Hematopoietic multipotent progenitor cell treated with erythropoietin and hydrocortisone succinate and interleukin-3 and kit ligand, for 6 days (in vitro differentiated cells): ENCODE results near the gene KBTBD2.
"Not testable (repeated sequence)": the region's sequence is repeated elsewhere in the genome, so short reads cannot be mapped to it uniquely, and the experiment has no call there.

ENCODE experiments used
- DNase-seq: peaks from one replicate; pipeline ENCODE4 v3.0.0-alpha.2; 2015

KBTBD2 gene

DNA sequence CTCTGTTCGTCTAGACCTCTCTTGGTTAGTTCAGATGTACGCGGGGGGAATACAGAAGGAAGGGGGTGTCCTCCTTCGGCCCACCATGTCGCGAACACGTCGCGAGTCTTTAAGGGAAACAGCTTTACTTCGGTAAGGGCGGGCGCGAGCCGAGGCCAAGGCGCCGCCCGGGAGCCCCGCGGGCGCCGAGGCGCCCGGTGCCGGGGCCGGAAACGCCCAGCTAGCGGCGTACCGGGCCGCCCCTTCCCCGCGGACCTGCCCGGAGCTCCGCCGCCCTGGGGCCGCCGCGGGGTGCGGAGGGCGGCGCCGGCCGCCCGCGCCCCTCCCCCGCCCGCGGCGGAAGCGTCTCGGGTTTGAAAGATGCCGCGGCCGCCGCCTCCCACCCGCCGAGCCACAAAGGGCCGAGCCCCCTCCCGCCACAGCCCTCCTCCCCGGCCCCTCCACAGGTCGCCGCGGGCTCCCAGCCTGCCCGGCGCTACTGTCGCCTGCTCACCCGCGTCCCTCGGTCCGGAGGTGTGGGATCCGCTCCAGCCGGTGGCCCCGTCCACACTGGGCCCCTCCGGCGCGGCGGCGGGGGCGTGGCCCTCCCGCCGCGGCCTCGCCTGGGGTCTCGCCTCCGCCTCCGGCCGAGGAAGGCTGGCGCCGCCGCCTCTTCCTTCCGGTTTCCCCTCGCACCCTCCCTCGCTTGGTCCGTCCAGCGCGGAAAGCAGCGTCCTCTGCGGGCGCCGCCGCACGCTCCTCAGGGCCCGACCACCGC lies at the start of gene KBTBD2:
KBTBD2 (minus strand) TSS at position 718 of the 757 bp plus-strand sequence. CDS start 12,156 bp downstream, outside the sequence.
- DNase-seq: peak; percentile 91

DNA sequence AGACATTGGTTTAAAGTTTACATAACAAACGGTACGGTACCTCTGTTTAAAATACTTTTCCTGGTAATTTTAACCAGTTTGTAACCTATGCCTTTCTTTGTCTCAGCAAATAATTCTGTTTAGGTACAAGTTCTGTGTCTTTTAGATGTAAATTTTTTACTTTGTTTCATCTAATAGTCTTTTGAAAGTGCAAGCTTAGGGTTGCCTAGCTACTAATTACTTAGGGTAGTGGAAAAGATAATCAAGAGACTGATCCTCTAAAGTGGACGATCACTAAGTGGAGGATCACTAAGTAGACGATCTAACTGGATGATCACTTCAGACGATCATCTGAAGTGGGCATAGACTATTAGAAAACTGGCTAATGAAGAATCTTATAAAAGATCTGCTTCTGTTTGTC lies 49.6 kb upstream of the KBTBD2 start:
- DNase-seq: peak; percentile 15

DNA sequence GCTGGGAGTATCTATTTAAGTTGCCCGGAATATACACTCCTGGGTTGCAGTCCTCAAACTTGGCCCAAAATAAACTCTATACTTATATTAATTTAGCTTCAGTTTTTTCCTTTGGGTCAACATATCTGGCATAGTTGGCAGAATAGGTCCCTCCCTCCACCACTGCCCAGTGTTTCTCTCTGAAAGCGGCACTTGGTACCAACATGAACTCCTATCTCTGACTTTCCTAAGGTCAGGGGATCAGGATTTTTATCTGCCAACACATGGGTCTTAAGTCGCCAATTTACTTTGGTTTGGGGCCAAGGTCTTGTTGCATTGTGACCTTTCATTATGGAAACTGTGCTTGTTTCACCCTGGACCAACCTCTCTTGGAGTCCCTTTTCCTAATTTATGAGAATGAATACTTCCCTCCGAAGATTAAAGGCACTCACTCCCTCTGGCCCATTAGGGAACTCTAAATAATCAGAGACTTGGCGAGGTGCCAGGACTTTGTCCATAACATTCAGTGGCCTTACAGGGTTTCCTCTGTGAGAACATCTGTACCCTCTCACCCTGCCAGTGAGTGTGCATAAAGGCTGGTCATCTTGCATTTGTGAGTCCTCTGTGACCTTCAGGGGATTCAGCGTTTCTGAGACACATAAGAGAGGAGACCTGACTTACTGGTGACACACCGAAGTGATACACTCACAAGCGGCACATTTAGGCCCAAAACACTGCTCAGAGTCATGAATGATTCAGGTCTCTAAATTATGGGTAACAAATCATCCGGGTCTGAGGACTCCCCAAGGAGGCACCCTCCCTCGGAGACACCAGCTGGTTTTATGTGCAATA lies 46.0 kb upstream of the KBTBD2 start:
- peak; percentile 68 for DNase-seq

DNA sequence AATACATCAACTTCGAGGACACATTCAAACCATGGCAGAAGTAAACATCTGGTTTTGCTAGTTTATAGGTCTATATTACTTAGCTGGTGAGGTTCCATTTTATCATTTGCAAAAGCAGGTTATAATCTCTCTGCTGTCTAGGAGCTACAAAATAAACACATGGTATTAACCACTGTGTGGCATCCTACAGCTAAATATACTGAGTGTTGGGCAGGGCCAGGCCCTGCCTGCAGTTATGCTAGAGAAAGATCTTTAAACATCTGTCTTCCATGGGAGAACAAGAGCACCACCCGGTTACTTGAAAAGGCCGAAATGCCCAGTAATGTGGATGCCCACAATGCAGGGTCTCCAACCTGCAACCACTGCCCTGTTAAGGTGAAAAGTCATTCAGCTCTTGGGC lies 45.1 kb upstream of the KBTBD2 start:
- DNase-seq: peak; percentile 19

DNA sequence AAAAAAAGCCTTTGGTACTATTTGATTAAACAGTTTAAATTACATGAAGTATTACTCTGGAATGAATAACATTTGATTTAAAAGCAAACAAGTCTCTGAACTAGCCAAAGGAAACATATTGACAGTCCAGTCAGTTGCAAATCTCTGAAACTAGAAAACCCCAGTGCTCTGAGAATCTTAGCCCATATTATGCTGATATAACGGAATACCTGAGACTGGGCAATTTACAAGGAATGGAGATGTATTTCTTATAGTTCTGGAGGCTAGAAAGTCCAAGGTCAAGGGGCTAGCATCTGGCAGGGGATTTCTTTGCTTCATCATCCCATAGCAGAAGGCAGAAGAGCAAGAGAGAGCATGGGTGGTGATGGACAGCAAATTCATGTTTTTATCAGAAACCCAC lies 44.0 kb upstream of the KBTBD2 start:
- DNase-seq: no peak

DNA sequence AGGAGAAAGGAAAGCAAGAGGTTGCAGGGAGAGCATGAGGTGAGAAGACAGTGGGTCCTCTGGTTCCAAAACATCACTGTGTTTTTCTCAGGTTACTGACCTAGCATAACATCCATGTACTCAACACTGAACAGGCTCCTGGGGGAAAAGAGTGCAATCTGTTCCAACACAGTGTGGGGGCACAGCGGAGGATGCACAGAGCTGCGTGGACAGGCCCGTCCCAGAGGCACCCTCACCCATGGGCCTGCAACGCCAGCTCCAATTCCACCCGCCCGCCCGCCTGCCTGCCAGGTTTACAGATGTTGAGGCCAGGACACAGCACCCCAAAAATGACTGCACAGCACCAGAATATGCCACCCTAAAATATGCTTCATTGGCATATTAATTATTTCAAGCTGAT lies 38.8 kb upstream of the KBTBD2 start:
- DNase-seq: no peak

DNA sequence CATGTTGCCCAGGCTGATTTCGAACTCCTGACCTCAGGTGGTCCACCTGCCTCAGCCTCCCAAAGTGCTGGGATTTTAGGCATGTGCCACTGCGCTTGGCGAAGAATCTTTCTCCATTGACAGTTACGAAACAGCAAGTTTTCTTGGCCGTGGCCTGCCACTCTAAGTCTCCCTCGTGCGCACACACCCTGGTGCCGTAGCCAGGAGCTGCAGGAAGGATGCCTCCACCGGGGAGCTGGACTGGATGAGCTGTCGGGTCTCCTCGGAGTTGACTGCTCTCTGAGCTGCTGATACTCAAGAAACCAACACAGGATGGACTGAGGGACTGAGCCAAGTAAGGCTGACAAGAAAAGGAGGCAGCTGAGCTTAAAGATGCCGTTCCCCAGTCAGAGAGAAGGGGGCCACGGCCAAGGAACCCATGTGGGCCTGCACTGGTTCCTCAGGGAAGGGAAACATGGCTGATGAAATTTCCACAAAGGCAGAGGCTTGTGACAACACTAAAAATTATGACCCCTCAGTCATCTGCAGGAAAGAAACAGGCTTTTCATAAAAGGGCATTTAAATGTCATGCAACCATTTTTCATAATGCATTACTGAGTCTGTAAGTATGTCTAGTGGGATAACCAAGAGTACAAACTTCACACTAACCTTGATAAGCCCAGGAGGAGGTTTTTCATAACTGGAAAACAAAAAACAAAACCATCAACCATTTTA lies 38.0 kb upstream of the KBTBD2 start:
- no peak for DNase-seq

DNA sequence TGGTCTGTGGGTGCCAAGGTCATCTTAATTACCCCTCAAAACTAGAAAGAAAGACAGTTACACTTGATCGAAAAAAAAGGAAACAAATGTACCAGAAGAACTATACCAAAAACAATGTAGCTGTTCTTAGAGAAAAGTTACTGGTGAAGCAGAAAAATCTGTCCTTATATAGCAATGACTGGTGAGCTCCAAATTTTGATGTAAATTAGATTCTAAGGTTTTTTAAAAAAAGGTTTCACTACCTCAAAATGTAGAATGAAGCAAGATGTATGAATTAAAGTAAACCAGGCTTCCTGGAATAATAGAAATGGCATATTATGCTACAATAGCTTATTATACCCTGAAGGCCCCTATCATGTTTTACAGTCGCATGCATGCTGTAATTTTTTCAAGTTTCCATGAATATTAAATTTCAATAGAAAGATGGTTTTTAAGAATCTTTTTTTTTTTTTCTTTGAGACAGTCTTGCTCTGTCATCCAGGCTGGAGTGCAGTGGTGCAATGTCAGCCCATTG lies 37.3 kb upstream of the KBTBD2 start:
- DNase-seq: no peak

DNA sequence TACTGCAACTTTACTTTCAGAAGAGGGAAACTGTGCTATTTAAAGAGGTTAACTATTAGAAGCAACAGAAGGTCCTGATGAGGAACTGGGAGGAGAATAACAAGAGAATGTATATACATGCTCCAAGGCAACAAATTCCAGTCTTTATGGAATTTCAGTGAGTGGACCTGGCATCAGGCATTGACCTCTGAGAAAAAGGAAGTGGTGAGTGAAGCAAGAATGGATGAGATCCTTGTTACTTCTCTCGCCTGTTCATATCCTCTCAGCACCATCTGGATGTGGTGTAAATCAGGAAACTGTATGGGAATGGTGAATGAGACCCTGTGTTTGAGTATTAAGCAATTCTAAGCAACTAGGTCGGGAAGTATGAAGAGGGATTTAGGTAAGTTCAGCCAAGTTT lies 30.3 kb upstream of the KBTBD2 start:
- DNase-seq: no peak

DNA sequence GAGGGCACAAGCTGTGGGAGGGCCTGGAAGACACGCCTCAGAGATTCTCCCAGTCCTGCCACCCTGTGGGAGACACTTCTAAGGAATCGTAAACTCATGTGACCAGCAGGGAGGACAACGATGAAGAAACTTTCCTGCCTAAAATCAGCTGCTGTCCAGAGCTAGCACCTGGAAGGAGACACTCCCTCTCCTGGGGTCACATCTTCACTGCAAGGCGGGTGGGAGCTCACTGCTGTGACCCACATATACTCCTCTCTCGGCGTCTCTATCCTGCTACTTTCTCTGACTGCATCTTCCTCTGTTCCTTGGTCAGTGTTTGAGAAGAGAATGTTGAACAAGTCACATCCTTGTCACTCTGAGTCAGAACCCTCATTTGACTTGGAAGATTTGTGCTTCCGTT lies 25.4 kb upstream of the KBTBD2 start:
- not testable (repeated sequence) for DNase-seq

DNA sequence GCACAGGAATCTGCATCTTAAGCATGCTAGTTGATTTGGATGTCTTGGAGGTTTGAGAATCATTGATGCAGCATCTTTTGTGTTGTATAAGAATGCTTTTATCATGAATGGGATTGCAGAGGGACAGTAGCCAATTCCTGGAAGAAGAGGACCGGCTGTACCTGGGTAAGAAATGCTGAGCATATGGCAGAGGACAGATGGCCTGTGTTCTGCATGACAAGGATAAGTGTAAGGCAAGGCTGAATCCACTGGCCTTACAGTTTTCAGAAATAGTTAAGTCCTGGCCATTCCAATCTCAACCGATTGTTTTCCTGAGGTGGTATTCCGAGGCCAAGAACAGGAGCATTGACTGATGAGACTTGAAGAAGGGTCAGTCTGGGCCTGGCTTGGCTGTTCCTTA lies 24.4 kb upstream of the KBTBD2 start:
- no peak for DNase-seq

DNA sequence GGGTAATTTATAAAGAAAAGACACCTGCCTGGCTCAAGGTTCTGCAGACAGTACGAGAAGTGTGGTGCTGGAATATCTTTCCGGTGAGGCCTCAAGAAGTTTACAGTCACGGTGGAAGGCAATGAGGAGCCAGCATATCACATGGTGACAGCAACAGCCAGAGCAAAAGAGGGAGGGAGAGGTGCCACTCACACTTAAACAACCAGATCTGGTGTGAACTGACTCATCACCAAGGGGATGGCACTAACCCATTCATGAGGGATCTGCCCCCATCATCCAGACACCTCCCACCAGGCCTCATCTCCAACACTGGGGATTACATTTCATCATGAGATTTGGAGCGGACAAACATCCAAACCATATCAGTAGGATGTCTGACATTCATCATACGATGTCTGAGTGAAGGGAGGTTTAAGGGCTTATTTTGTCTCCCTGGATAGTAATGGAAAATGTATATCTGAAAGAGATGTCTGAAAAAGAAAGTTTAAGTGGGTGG lies 23.5 kb upstream of the KBTBD2 start:
- no peak for DNase-seq

DNA sequence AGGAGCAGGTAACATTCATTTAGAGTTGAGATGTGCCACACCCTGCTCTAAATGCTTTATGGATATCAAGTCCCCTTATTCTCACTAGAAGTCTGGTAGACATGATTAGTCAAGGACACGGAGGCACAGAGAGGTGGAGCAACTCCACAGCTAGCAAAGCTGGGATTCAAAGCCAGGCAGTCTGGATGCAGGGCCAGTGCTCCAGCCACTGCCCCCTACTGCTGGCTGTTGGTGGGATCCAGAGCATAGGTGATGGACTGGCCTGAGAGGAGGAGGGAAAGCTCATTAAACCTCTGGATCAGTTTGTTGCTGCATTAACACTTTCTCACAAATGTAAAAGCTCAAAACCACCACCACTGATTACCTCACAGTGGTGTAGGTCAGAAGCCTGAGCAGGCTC lies 22.6 kb upstream of the KBTBD2 start:
- DNase-seq: no peak

DNA sequence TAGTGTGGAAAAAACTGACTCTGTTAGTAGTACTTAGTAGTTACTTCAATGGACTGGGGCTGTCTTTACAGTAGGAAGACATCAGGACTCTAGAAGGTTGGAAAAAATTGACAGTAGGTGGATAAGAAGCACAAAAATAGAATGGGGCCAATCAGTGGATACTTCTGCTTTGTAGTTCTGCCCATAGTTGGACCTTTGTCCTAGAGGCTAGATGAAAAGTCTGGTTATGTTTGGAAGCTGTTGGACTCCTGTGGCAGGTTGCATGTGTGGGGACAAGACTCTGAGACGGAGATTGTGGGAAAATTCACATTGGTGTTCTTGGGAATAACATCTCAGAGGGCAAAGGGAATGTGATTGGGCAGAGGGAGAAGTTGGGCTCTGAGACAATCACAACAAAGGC lies 18.6 kb upstream of the KBTBD2 start:
- no peak for DNase-seq

DNA sequence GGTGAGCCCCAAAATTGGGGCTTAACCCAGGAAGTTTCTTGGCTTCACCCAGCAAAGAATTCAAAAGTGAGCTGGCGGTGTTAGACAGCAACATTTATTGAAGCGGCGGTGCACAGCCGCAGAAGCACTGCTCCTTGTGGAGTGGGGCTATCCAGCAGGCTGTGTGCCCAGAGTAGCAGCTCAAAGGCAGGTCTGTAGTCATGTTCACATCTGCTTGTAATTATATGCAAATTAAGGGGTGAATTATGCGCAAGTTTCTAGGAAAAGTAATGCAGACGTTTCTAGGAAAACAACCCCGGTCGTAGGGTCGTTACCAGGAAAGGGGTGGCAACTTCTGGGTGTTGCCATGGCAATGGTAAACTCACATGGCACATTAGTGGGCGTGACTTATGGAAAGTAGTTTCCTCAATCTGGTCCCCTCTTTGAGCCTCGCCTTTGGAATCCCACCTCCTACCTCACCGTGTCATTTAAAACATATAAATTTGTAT lies 13.7 kb upstream of the KBTBD2 start:
- DNase-seq: peak; percentile 98

DNA sequence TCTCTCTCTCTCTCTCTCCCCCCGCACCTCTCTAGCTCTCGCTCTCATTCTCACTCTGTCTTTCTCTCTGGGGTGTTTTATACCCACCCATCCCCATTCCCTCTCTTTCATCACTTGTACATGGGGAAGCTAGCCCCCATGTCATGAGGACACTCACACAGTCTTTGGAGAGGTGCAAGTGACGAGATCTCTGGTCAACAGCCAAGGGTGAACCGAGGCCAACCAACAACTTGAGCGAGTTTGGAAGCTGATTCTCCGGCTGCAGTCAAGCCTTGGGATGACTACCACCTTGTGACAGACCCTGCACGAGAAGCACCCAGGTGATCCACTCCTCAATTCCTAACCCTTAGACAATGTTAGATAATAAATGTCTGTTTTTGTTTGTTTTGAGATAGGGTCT lies 10.1 kb upstream of the KBTBD2 start:
- DNase-seq: no peak

DNA sequence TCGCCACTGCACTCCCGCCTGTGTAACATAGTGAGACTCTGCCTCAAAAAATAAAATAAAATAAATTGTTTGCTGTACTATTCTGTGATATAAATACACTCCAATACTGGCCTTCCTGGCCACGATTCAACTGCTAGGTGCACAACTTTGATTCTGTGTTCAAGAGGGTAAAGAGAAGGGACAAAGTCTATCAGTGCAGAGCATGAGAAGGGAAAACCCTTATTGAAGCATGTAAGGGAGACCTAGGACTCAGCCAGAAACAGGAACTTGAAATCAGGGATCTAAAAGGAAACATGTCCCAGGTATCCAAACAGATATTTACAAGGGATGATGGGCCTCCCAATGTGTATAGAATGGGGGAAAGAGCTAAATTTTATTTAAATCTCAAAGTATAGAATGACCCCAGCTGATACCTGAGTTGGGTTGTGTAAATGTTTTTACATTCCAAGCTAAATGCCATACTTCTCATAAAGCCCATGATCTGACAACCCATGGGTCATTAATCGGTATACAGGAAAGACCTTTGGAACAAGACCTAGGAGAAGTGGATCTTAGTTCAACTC lies 9.0 kb upstream of the KBTBD2 start:
- no peak for DNase-seq

DNA sequence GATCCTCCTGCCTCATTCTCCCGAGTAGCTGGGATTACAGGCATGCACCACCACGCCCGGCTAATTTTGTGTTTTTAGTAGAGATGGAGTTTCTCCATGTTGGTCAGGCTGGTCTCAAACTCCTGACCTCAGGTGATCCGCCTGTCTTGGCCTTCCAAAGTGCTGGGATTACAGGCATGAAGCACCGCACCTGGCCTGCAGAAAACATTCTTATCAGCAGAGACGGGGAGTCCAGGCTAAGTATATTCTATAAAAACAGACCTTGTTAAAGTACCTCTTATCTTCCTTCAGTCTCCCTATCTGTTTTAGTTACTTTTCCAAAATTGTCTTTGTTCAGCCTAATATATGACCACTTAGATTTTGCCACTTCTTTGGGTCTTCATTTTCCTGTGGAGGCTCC lies 5.8 kb upstream of the KBTBD2 start:
- DNase-seq: not testable (repeated sequence)

DNA sequence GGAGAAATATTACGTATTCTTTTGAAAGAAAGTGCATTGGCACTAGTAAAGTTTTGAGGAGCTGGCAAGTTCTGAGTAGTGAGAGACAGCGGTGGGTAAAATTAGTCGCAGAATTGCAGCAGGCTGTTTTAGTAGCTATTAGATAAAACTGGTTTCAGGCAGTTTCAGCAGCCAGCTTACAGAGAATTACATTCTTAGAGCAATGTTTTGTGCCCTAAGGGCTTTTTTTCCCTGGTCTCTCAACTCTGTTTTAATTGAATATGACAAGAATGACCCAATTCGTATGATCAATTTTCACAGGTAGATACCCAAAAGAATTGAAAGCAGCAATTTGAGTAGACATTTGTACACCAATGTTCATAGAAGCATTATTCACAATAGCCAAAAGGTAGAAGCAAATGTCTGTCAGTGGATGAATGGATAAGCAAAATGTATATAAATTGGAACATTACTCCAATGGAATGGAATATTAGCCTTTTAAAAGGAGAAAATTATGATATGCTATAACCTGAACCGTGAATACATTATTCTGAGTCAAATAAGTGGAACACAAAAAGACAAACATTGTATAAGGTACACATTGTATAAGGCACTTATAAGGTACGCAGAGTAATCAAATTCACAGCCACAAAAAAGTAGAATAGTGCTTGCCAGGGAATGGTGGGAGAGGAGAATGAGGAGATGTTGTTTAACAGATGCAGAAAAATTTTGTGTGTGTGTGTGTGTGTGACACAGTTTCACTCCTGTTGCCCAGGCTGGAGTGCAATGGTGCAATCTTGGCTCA lies 5.2 kb upstream of the KBTBD2 start:
- DNase-seq: no peak

DNA sequence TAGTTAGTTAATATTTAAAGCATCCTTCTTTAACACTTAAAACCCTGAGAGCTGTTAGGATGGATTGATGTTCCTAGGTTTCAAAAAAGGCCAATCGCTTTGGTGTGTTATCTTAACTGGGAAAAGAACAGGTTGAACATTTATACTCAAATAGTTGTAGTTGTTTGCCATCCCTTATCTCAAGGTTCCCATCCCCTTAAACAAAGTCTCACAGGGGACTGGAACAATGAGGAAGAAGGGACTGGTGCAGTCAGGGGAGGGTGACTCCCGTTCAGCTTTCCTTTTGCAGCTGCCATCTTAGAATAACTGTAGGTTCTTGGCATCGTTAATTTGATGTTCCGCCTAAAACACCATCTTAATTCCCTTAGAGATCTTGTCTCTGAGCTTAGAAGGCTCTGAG lies 2.6 kb upstream of the KBTBD2 start:
- no peak for DNase-seq

DNA sequence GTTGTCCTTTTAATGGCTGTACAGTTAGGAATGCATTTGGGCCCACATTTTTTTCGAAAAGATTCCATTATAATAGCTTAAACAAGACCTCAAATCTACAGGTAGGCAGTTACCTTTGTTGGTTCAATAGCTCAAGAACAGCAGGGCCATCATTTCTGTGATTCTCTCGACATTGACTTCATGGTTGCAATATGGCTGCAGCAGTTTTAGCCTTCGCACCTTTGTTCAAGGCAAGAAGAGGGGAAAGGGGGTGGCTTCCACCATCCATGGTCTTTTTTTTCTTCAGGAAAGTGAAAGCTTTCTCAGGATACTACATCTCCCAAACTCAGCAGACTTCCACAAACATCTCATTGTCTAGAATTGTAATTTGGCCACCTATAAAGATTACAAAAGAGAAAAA lies 2.2 kb upstream of the KBTBD2 start:
- no peak for DNase-seq

DNA sequence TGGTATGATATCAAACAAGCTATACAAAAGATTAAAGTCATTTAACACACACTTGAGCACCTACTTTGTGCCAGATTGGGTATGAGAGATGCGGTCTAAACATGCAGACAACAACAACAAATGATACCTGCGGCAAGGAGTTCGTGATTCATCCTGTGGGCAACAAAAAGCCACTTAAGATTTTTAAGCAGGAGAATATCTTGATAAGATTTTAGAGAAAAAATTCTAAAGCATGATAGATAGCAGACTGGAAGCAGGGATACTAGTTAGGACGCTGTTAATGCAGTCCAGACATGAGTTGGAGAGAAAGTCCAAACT lies 1.6 kb upstream of the KBTBD2 start:
- DNase-seq: no peak
